SU-DHL-6 (cell line): Measurements from ENCODE around the gene FBXW8.

Experiments used
- CTCF ChIP-seq: fragments of 200-600 bp; sonication (generic); IDR thresholded peaks from one replicate; pipeline ENCODE4 v1.5.1; 2017; ENCODE audit warnings: antibody characterized with exemption, mild to moderate bottlenecking, low read length, moderate library complexity; ENCODE audit not compliant: insufficient read depth, poor library complexity, severe bottlenecking
- EZH2phosphoT487 ChIP-seq: fragments of 200-600 bp; sonication (generic), shearing (Covaris generic); conservative IDR thresholded peaks from 2 replicates; pipeline ENCODE4 v1.6.1; 2018; ENCODE audit warnings: mild to moderate bottlenecking, antibody characterized with exemption, low read length, moderate library complexity, mixed read lengths

GRCh38 chr12:116861320-116861719 is 49.4 kb upstream of the FBXW8 start:
- TF ChIP-seq CTCF, result no peak
- no peak for TF ChIP-seq EZH2phosphoT487
